GM12878 (cell line): ENCODE results near the gene NRXN3. TPM values are rescaled to one million over a fixed set of nuclear protein-coding genes. Genes with fewer than 3 reads are reported as not detected.

Experiments
- ATAC-seq: fragments of 200-7000 bp; cut with Tn5 transposase; 3 replicates; pipeline ENCODE4 v1.9.1; 2020; ENCODE audit warnings: mild to moderate bottlenecking, moderate library complexity
- BruUV-seq: library from RNA; stranded (reverse); fragments of 400-500 nt; replicated peaks from 2 replicates; lab custom pipeline; 2021; lab: Mats Ljungman, UMichigan
- CTCF ChIA-PET: fragments of 300-600 bp; sonication (Branson Sonifier 250); formaldehyde crosslinking; extraction: SDS; loops from one replicate; lab custom pipeline; 2021; ENCODE audit warnings: inconsistent platforms; lab: Yijun Ruan, JAX
- POLR2A ChIA-PET: fragments of 350-600 bp; formaldehyde crosslinking; extraction: SDS; loops from one replicate; lab custom pipeline; 2021; ENCODE audit warnings: inconsistent platforms; lab: Charles Lee
- RAD21 ChIA-PET: fragments of 300-600 bp; sonication (Branson Sonifier 250); formaldehyde crosslinking; loops from one replicate; lab custom pipeline; 2023; ENCODE audit warnings: antibody characterized with exemption; ENCODE audit not compliant: unreplicated experiment; lab: Charles Lee
- SMC1A ChIA-PET: fragments of 300-600 bp; sonication (Branson Sonifier 250); formaldehyde crosslinking; loops from one replicate; lab custom pipeline; 2023; ENCODE audit not compliant: unreplicated experiment, uncharacterized antibody; lab: Charles Lee
- DNase-seq: peaks from one replicate; pipeline ENCODE4 v3.0.0-alpha.2; 2011; ENCODE audit warnings: low read depth, low spot score
- FAIRE-seq: peaks from 3 replicates; lab custom pipeline; 2011; peaks lifted over from hg19 to GRCh38; lab: Jason Lieb, UNC
- H2AFZ ChIP-seq: 2 replicates; pipeline ENCODE4 v1.6.0; 2011; ENCODE audit warnings: low read depth, low read length, control low read depth; ENCODE audit not compliant: control insufficient read depth
- H3K27ac ChIP-seq: 2 replicates; pipeline ENCODE4 v1.5.1; 2011; ENCODE audit warnings: control low read depth; ENCODE audit not compliant: control insufficient read depth, insufficient read depth
- H3K27me3 ChIP-seq, 2 experiments: replicated peaks in 1 of 2; 2 replicates each; pipeline versions ENCODE4 v1.6.0 to v1.6.1; 2011; ENCODE audit warnings: low read length in 1 of 2; ENCODE audit not compliant: control insufficient read depth in 2 of 2, insufficient read depth in 2 of 2
- H3K36me3 ChIP-seq, 2 experiments: 2 replicates each; pipeline ENCODE4 v1.5.1; 2011; ENCODE audit warnings: low read length in 1 of 2; ENCODE audit not compliant: control insufficient read depth in 2 of 2, insufficient read depth in 2 of 2
- H3K4me1 ChIP-seq: 2 replicates; pipeline ENCODE4 v1.6.1; 2011; ENCODE audit warnings: mild to moderate bottlenecking, low read length, moderate library complexity, mixed read lengths; ENCODE audit not compliant: control insufficient read depth, insufficient read depth
- H3K4me2 ChIP-seq: 2 replicates; pipeline ENCODE4 v1.6.0; 2011; ENCODE audit warnings: control low read depth; ENCODE audit not compliant: control insufficient read depth, insufficient read depth
- H3K4me3 ChIP-seq: fragments of 200-600 bp; sonication (generic); 2 replicates; pipeline ENCODE4 v1.5.1; 2016
- H3K79me2 ChIP-seq: 2 replicates; pipeline ENCODE4 v1.6.0; 2011; ENCODE audit warnings: low read length; ENCODE audit not compliant: control insufficient read depth, insufficient read depth
- H3K9ac ChIP-seq: 2 replicates; pipeline ENCODE4 v1.8.0; 2011; ENCODE audit warnings: low read length, control low read depth, mixed read lengths; ENCODE audit not compliant: control insufficient read depth, insufficient read depth
- H3K9me3 ChIP-seq: replicated peaks from 3 replicates; pipeline ENCODE4 v1.5.1; 2011; ENCODE audit warnings: mild to moderate bottlenecking, low read length; ENCODE audit not compliant: control insufficient read depth, insufficient read depth
- H4K20me1 ChIP-seq: 2 replicates; pipeline ENCODE4 v1.6.0; 2011; ENCODE audit not compliant: control insufficient read depth, insufficient read depth
- BRCA1 ChIP-seq: IDR thresholded peaks from 2 replicates; pipeline ENCODE4 v1.6.1; 2011; ENCODE audit warnings: low read depth, low read length, improper control_type of control experiment
- CHD4 ChIP-seq: fragments of 200-600 bp; sonication (generic); IDR thresholded peaks from 2 replicates; pipeline ENCODE4 v1.6.1; 2016; ENCODE audit warnings: mild to moderate bottlenecking
- EED ChIP-seq: sonication (generic); IDR thresholded peaks from 2 replicates; pipeline ENCODE4 v1.6.1; 2016; ENCODE audit warnings: antibody characterized with exemption, low read depth
- IKZF1 ChIP-seq: fragments of 450-650 bp; conservative IDR thresholded peaks from 2 replicates; pipeline ENCODE4 v1.6.1; 2017; ENCODE audit warnings: antibody characterized with exemption, mild to moderate bottlenecking
- IKZF2 ChIP-seq, 2 experiments: fragments of 450-650 bp; IDR thresholded peaks; 2 replicates each; pipeline ENCODE4 v1.6.1; 2017; ENCODE audit warnings: mild to moderate bottlenecking in 2 of 2, moderate library complexity in 2 of 2
- RB1 ChIP-seq: fragments of 450-650 bp; formaldehyde crosslinking; IDR thresholded peaks from 2 replicates; pipeline ENCODE4 v1.6.1; 2017; ENCODE audit warnings: mild to moderate bottlenecking, borderline replicate concordance
- SMARCA5 ChIP-seq: fragments of 450-650 bp; IDR thresholded peaks from 2 replicates; pipeline ENCODE4 v1.6.1; 2017; ENCODE audit warnings: mild to moderate bottlenecking
- SREBF1 ChIP-seq: IDR thresholded peaks from 2 replicates; pipeline ENCODE4 v1.6.1; 2012; ENCODE audit warnings: mild to moderate bottlenecking, low read length
- ZNF24 ChIP-seq: fragments of 450-650 bp; IDR thresholded peaks from 2 replicates; pipeline ENCODE4 v1.6.1; 2017; ENCODE audit warnings: antibody characterized with exemption, mild to moderate bottlenecking
- WGBS: methylation state at CpG from one replicate; pipeline ENCODE4 v1.1.6; 2016; ENCODE audit warnings: low lambda C conversion rate; ENCODE audit not compliant: insufficient replicate concordance, insufficient coverage; ENCODE audit errors: missing lambda C conversion rate; 5-methylcytosine and 5-hydroxymethylcytosine counted together
- in situ Hi-C: fragments of 300-500 bp; cut with MboI; formaldehyde crosslinking; loops from 9 replicates; pipeline ENCODE4 v1.14.3; 2018; ENCODE audit warnings: mixed read lengths
- intact Hi-C: fragments of 100-400 bp; cut with micrococcal nuclease; formaldehyde crosslinking; loops from one replicate; pipeline ENCODE4 v1.14.2; 2022; ENCODE audit not compliant: unreplicated experiment
- polyA plus RNA-seq, 11 experiments: library from polyadenylated mRNA; depleted of rRNA in 4 of 11; unstranded in 6 of 11; stranded (reverse) in 5 of 11; fragments of >200 nt; fragmentation: Nextera tagmentation in 4 of 11; fragmentation: Illumina TruSeq in 1 of 11; extraction: Ambion mirVana in 4 of 11; extraction: Trizol in 1 of 11; gene quantifications; 1 replicate in 1 of 11; 2 replicates in 10 of 11; pipeline versions ENCODE4 v1.2.1 to v1.2.3, GENCODE V29; 2011 to 2016; ENCODE audit warnings: inconsistent platforms in 2 of 11, missing spikeins in 2 of 11, low read depth in 1 of 11
- total RNA-seq, 4 experiments: library from RNA; depleted of rRNA in 3 of 4; stranded (reverse); fragments of >200 nt in 3 of 4; fragmentation: Illumina TruSeq in 1 of 4; extraction: Trizol in 1 of 4; gene quantifications; 2 replicates each; pipeline versions ENCODE4 v1.2.1 to v1.2.3, GENCODE V29; 2013 to 2021
- TF ChIP-seq, protein P1 (sequence below): fragments of 450-650 bp; conservative IDR thresholded peaks from 2 replicates; pipeline ENCODE4 v1.6.1; 2017; ENCODE audit warnings: mild to moderate bottlenecking, moderate library complexity

NRXN3 gene
- total and polyA plus RNA-seq, 10 of the 15 experiments (the other 5 are each of a cell fraction or from before 2014, with no cell fraction given), result 0.52 to 3.3 (median 1.4) TPM

DNA sequence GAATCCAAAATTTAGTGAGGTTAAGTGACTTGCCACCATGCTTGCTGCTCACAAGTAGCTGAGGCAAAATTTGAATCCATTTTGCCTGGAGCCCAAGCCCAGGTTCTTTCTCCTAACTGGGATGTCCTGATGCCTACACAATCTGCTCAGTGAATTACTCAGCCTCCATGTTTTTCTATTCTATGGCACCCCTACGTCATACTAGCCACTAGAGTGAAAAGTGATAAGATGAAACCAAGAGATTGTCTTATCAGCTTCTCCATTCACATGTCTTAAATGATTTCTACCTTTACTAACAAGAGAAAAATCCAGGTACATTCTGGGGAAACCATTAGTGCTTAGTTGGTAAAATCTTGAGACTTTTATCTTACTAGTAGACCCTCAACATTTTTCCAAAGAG is 1321.0 kb downstream of the NRXN3 start:
- ChIA-PET CTCF (no interaction called here), SMC1A (no interaction called here), RAD21 (no interaction called here), POLR2A (no interaction called here)
- in situ Hi-C loops (no loop called here), intact Hi-C loops (no loop called here)
- BruUV-seq, result no TSS peak
- no peak overlapping the region for H3K4me3 ChIP-seq
- H3K36me3 ChIP-seq, result no peaks in the 10 kb centered on the region
- no peak overlapping the region for H2AFZ ChIP-seq
- no peaks in the 10 kb centered on the region for H4K20me1 ChIP-seq
- H3K4me2 ChIP-seq, result no peak overlapping the region
- no peak overlapping the region for H3K27ac ChIP-seq
- no peak overlapping the region for H3K9ac ChIP-seq
- H3K9me3 ChIP-seq, result no peaks in the 10 kb centered on the region; the same call in 2 of the 3 replicates
- ATAC-seq, result no peak
- no peaks in the 10 kb centered on the region for H3K79me2 ChIP-seq
- 0% methylated on average over 1 of the region's 1 CpG for WGBS
- no peak for DNase-seq
- H3K27me3 ChIP-seq, result no peaks in the 10 kb centered on the region
- H3K4me1 ChIP-seq, result no peaks in the 10 kb centered on the region
- no peak for FAIRE-seq
- no peak for TF ChIP-seq SMARCA5
- TF ChIP-seq RB1, result no peak
- TF ChIP-seq CHD4, result no peak
- no peak for TF ChIP-seq SREBF1
- no peak for TF ChIP-seq IKZF1
- no peak for TF ChIP-seq BRCA1
- TF ChIP-seq, protein P1, sequence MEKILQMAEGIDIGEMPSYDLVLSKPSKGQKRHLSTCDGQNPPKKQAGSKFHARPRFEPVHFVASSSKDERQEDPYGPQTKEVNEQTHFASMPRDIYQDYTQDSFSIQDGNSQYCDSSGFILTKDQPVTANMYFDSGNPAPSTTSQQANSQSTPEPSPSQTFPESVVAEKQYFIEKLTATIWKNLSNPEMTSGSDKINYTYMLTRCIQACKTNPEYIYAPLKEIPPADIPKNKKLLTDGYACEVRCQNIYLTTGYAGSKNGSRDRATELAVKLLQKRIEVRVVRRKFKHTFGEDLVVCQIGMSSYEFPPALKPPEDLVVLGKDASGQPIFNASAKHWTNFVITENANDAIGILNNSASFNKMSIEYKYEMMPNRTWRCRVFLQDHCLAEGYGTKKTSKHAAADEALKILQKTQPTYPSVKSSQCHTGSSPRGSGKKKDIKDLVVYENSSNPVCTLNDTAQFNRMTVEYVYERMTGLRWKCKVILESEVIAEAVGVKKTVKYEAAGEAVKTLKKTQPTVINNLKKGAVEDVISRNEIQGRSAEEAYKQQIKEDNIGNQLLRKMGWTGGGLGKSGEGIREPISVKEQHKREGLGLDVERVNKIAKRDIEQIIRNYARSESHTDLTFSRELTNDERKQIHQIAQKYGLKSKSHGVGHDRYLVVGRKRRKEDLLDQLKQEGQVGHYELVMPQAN, result no peak
- TF ChIP-seq EED, result no peak
- no peak for TF ChIP-seq ZNF24
- no peak for TF ChIP-seq IKZF2 (IDR thresholded peaks at IDR 0.05)
- TF ChIP-seq, all 136 proteins: peak for 0
